ENCODE data around the gene MACROD1.

- TF ChIP-seq CTCF (IDR thresholded peaks at IDR 0.05; ENCODE audit: extremely low read depth in 1 of 2, insufficient read depth in 1 of 2, low read depth in 1 of 2, low read length in 2 of 2) (no peak), MYC (IDR thresholded peaks at IDR 0.05; ENCODE audit: low read depth, low read length) (no peak)
These were observed 7.9 kb upstream of the MACROD1 start for GRCh38 chr11:64173616-64174355.

Measured in endothelial cell of umbilical vein (primary cell).